GM12878 (cell line): Measurements from ENCODE around the gene ASIC1. TPM values are rescaled to one million over a fixed set of nuclear protein-coding genes. Genes with fewer than 3 reads are reported as not detected.

ENCODE experiments used
- ATAC-seq: fragments of 200-7000 bp; cut with Tn5 transposase; 3 replicates; pipeline ENCODE4 v1.9.1; 2020; ENCODE audit warnings: mild to moderate bottlenecking, moderate library complexity
- BruUV-seq: library from RNA; stranded (reverse); fragments of 400-500 nt; replicated peaks from 2 replicates; lab custom pipeline; 2021; lab: Mats Ljungman, UMichigan
- CTCF ChIA-PET: fragments of 300-600 bp; sonication (Branson Sonifier 250); formaldehyde crosslinking; extraction: SDS; loops from one replicate; lab custom pipeline; 2021; ENCODE audit warnings: inconsistent platforms; lab: Yijun Ruan, JAX
- POLR2A ChIA-PET: fragments of 350-600 bp; formaldehyde crosslinking; extraction: SDS; loops from one replicate; lab custom pipeline; 2021; ENCODE audit warnings: inconsistent platforms; lab: Charles Lee
- RAD21 ChIA-PET: fragments of 300-600 bp; sonication (Branson Sonifier 250); formaldehyde crosslinking; loops from one replicate; lab custom pipeline; 2023; ENCODE audit warnings: antibody characterized with exemption; ENCODE audit not compliant: unreplicated experiment; lab: Charles Lee
- SMC1A ChIA-PET: fragments of 300-600 bp; sonication (Branson Sonifier 250); formaldehyde crosslinking; loops from one replicate; lab custom pipeline; 2023; ENCODE audit not compliant: unreplicated experiment, uncharacterized antibody; lab: Charles Lee
- DNase-seq: peaks from one replicate; pipeline ENCODE4 v3.0.0-alpha.2; 2011; ENCODE audit warnings: low read depth, low spot score
- FAIRE-seq: peaks from 3 replicates; lab custom pipeline; 2011; peaks lifted over from hg19 to GRCh38; lab: Jason Lieb, UNC
- H2AFZ ChIP-seq: 2 replicates; pipeline ENCODE4 v1.6.0; 2011; ENCODE audit warnings: low read depth, low read length, control low read depth; ENCODE audit not compliant: control insufficient read depth
- H3K27ac ChIP-seq: 2 replicates; pipeline ENCODE4 v1.5.1; 2011; ENCODE audit warnings: control low read depth; ENCODE audit not compliant: control insufficient read depth, insufficient read depth
- H3K27me3 ChIP-seq, 2 experiments: replicated peaks in 1 of 2; 2 replicates each; pipeline versions ENCODE4 v1.6.0 to v1.6.1; 2011; ENCODE audit warnings: low read length in 1 of 2; ENCODE audit not compliant: control insufficient read depth in 2 of 2, insufficient read depth in 2 of 2
- H3K36me3 ChIP-seq, 2 experiments: 2 replicates each; pipeline ENCODE4 v1.5.1; 2011; ENCODE audit warnings: low read length in 1 of 2; ENCODE audit not compliant: control insufficient read depth in 2 of 2, insufficient read depth in 2 of 2
- H3K4me1 ChIP-seq: 2 replicates; pipeline ENCODE4 v1.6.1; 2011; ENCODE audit warnings: mild to moderate bottlenecking, low read length, moderate library complexity, mixed read lengths; ENCODE audit not compliant: control insufficient read depth, insufficient read depth
- H3K4me2 ChIP-seq: 2 replicates; pipeline ENCODE4 v1.6.0; 2011; ENCODE audit warnings: control low read depth; ENCODE audit not compliant: control insufficient read depth, insufficient read depth
- H3K4me3 ChIP-seq: fragments of 200-600 bp; sonication (generic); 2 replicates; pipeline ENCODE4 v1.5.1; 2016
- H3K79me2 ChIP-seq: 2 replicates; pipeline ENCODE4 v1.6.0; 2011; ENCODE audit warnings: low read length; ENCODE audit not compliant: control insufficient read depth, insufficient read depth
- H3K9ac ChIP-seq: 2 replicates; pipeline ENCODE4 v1.8.0; 2011; ENCODE audit warnings: low read length, control low read depth, mixed read lengths; ENCODE audit not compliant: control insufficient read depth, insufficient read depth
- H3K9me3 ChIP-seq: replicated peaks from 3 replicates; pipeline ENCODE4 v1.5.1; 2011; ENCODE audit warnings: mild to moderate bottlenecking, low read length; ENCODE audit not compliant: control insufficient read depth, insufficient read depth
- H4K20me1 ChIP-seq: 2 replicates; pipeline ENCODE4 v1.6.0; 2011; ENCODE audit not compliant: control insufficient read depth, insufficient read depth
- BACH1 ChIP-seq: fragments of 450-650 bp; IDR thresholded peaks from 2 replicates; pipeline ENCODE4 v1.6.1; 2017; ENCODE audit warnings: mild to moderate bottlenecking, borderline replicate concordance
- CTCF ChIP-seq, 3 experiments: IDR thresholded peaks in 2 of 3; conservative IDR thresholded peaks in 1 of 3; 2 replicates each; pipeline ENCODE4 v1.5.1; 2011; ENCODE audit warnings: low read depth in 3 of 3, low read length in 3 of 3, mild to moderate bottlenecking in 3 of 3, control low read depth in 2 of 3, moderate library complexity in 2 of 3, inconsistent platforms in 1 of 3, mixed read lengths in 1 of 3; ENCODE audit not compliant: control insufficient read depth in 2 of 3, insufficient read depth in 1 of 3; ENCODE audit errors: extremely low read depth in 1 of 3
- E4F1 ChIP-seq: fragments of 450-650 bp; IDR thresholded peaks from 2 replicates; pipeline ENCODE4 v1.6.1; 2018; ENCODE audit warnings: borderline replicate concordance, mild to moderate bottlenecking; ENCODE audit not compliant: partially characterized antibody
- GABPA ChIP-seq: IDR thresholded peaks from 2 replicates; pipeline ENCODE4 v1.6.1; 2014; ENCODE audit warnings: antibody characterized with exemption, low read depth, mild to moderate bottlenecking, inconsistent platforms
- IRF5 ChIP-seq: fragments of 450-650 bp; IDR thresholded peaks from 2 replicates; pipeline ENCODE4 v1.6.1; 2017; ENCODE audit warnings: borderline replicate concordance
- MXI1 ChIP-seq: fragments of 150-350 bp; IDR thresholded peaks from 2 replicates; pipeline ENCODE4 v1.6.1; 2011; ENCODE audit warnings: low read depth, mild to moderate bottlenecking, inconsistent platforms, low read length, improper control_type of control experiment
- PRDM15 ChIP-seq: fragments of 450-650 bp; formaldehyde crosslinking; IDR thresholded peaks from 2 replicates; pipeline ENCODE4 v1.4.0; 2020; ENCODE audit warnings: mild to moderate bottlenecking, moderate library complexity
- RAD21 ChIP-seq: IDR thresholded peaks from 2 replicates; pipeline ENCODE4 v1.6.1; 2011; ENCODE audit warnings: mild to moderate bottlenecking, low read depth, low read length, moderate library complexity; ENCODE audit not compliant: insufficient read depth
- RAD51 ChIP-seq: fragments of 450-650 bp; IDR thresholded peaks from 2 replicates; pipeline ENCODE4 v1.6.1; 2016; ENCODE audit warnings: moderate library complexity, mild to moderate bottlenecking, inconsistent platforms
- SREBF1 ChIP-seq: IDR thresholded peaks from 2 replicates; pipeline ENCODE4 v1.6.1; 2012; ENCODE audit warnings: mild to moderate bottlenecking, low read length
- TARDBP ChIP-seq: IDR thresholded peaks from 2 replicates; pipeline ENCODE4 v1.6.1; 2016; ENCODE audit warnings: borderline replicate concordance
- TCF12 ChIP-seq: IDR thresholded peaks from 2 replicates; pipeline ENCODE4 v1.6.1; 2011; ENCODE audit warnings: low read depth, mild to moderate bottlenecking, low read length
- TCF7 ChIP-seq: IDR thresholded peaks from 2 replicates; pipeline ENCODE4 v1.6.1; 2014; ENCODE audit warnings: antibody characterized with exemption, borderline replicate concordance
- WGBS: methylation state at CpG from one replicate; pipeline ENCODE4 v1.1.6; 2016; ENCODE audit warnings: low lambda C conversion rate; ENCODE audit not compliant: insufficient replicate concordance, insufficient coverage; ENCODE audit errors: missing lambda C conversion rate; 5-methylcytosine and 5-hydroxymethylcytosine counted together
- in situ Hi-C: fragments of 300-500 bp; cut with MboI; formaldehyde crosslinking; loops from 9 replicates; pipeline ENCODE4 v1.14.3; 2018; ENCODE audit warnings: mixed read lengths
- intact Hi-C: fragments of 100-400 bp; cut with micrococcal nuclease; formaldehyde crosslinking; loops from one replicate; pipeline ENCODE4 v1.14.2; 2022; ENCODE audit not compliant: unreplicated experiment
- polyA plus RNA-seq, 11 experiments: library from polyadenylated mRNA; depleted of rRNA in 4 of 11; unstranded in 6 of 11; stranded (reverse) in 5 of 11; fragments of >200 nt; fragmentation: Nextera tagmentation in 4 of 11; fragmentation: Illumina TruSeq in 1 of 11; extraction: Ambion mirVana in 4 of 11; extraction: Trizol in 1 of 11; gene quantifications; 1 replicate in 1 of 11; 2 replicates in 10 of 11; pipeline versions ENCODE4 v1.2.1 to v1.2.3, GENCODE V29; 2011 to 2016; ENCODE audit warnings: inconsistent platforms in 2 of 11, missing spikeins in 2 of 11, low read depth in 1 of 11
- total RNA-seq, 4 experiments: library from RNA; depleted of rRNA in 3 of 4; stranded (reverse); fragments of >200 nt in 3 of 4; fragmentation: Illumina TruSeq in 1 of 4; extraction: Trizol in 1 of 4; gene quantifications; 2 replicates each; pipeline versions ENCODE4 v1.2.1 to v1.2.3, GENCODE V29; 2013 to 2021

Gene ASIC1
- total and polyA plus RNA-seq, 10 of the 15 experiments (the other 5 are each of a cell fraction or from before 2014, with no cell fraction given) = 0.02 to 0.28 (median 0.21) TPM; not detected in 4

- ATAC-seq = 0 out of 3 replicates have a peak, but pooled peaks have one; percentile 29
- peaks cover 8 to 10% of the 10 kb centered on the region in 2 experiments; a peak in 3 of 4 replicates for H3K27me3 ChIP-seq
- TF ChIP-seq SREBF1 (no peak), TARDBP (no peak), IRF5 (no peak), BACH1 (no peak), PRDM15 (CRISPR knock-in tag) (no peak), TCF7 (no peak), RAD51 (no peak), E4F1 (no peak), RAD21 (no peak), MXI1 (no peak), TCF12 (no peak), GABPA (no peak), CTCF (IDR thresholded peaks at IDR 0.05 in 2 of 3, conservative IDR thresholded peaks at IDR 0.05 in 1 of 3; ENCODE audit: control insufficient read depth in 2 of 3, extremely low read depth in 1 of 3, insufficient read depth in 1 of 3, low read depth in 3 of 3, low read length in 3 of 3) (no peak)
These were observed 6.8 kb upstream of the ASIC1 start for GRCh38 chr12:50050410-50051098.

More at GRCh38 chr12:50050410-50051098, 6.8 kb upstream of the ASIC1 start:
- Histone ChIP-seq H3K4me3 (no peak overlapping the region), H4K20me1 (no peaks in the 10 kb centered on the region), H3K4me1 (no peaks in the 10 kb centered on the region), H2AFZ (no peak overlapping the region), H3K27ac (no peak overlapping the region), H3K9ac (no peak overlapping the region), H3K4me2 (no peak overlapping the region), H3K36me3 (no peaks in the 10 kb centered on the region), H3K9me3 (no peaks in the 10 kb centered on the region), H3K79me2 (no peaks in the 10 kb centered on the region)
- RAD21 ChIA-PET = interaction anchor here (0.7 to 0.8 kb wide), 2 partner anchors 19 to 336 kb away, joined by 3 read pairs; no protein-coding TSS in a partner anchor
- no TSS peak for BruUV-seq
- SMC1A ChIA-PET = interaction anchor here (0.5 kb wide), 1 partner anchor 231 kb away, joined by 3 read pairs; no protein-coding TSS in a partner anchor
- DNase-seq (no peak), FAIRE-seq (no peak)
- POLR2A ChIA-PET = interaction anchor here (0.6 kb wide), 1 partner anchor 309 kb away, joined by 3 read pairs; no protein-coding TSS in a partner anchor
- CTCF ChIA-PET = interaction anchor here (1.0 to 2.1 kb wide), 3 partner anchors 11 to 84 kb away, joined by 3 to 9 read pairs (median 7); no protein-coding TSS in a partner anchor
- WGBS = 24% methylated on average over 33 of the region's 37 CpGs
- in situ Hi-C loops = no loop called here
- intact Hi-C loops = loop anchor here (10.0 kb wide), 1 partner anchor 186 kb away; no protein-coding TSS in a partner anchor
